ENCODE data around the gene PRKD1. TPM values are rescaled to one million over a fixed set of nuclear protein-coding genes. Genes with fewer than 3 reads are reported as not detected.

The PRKD1 gene
- total and polyA plus RNA-seq, 2 donors (not counting 1 experiment from before 2014, with no cell fraction given), result 0.03 to 4.3 TPM

GRCh38 chr14:29814156-29815015 is 113.3 kb downstream of the PRKD1 start:
- peaks cover 0 to 9% (median 0%) of the 10 kb centered on the region in 3 donors for H3K9me3 ChIP-seq (ENCODE audit: control extremely low read depth in 1 of 3, control insufficient read depth in 2 of 3, insufficient read depth in 1 of 3, low read length in 2 of 3)
- no peaks in the 10 kb centered on the region for H3K36me3 ChIP-seq (replicated peaks in 1 of 2; ENCODE audit: control extremely low read depth in 1 of 2, control insufficient read depth in 1 of 2, extremely low read depth in 1 of 2, insufficient read depth in 2 of 2, low read length in 1 of 2)
- intact Hi-C loops (cut with micrococcal nuclease), result no loop called here
- DNase-seq (no peak), ATAC-seq (ENCODE audit: low read depth) (no peak)
- POLR2A ChIA-PET, result no interaction called here
- no peaks in the 10 kb centered on the region for H3K4me1 ChIP-seq (ENCODE audit: control insufficient read depth in 2 of 2, insufficient read depth in 2 of 2, low read length in 2 of 2)
- H3K79me2 ChIP-seq (ENCODE audit: control insufficient read depth, insufficient read depth, low read length), result no peaks in the 10 kb centered on the region
- no peak overlapping the region for H3K27ac ChIP-seq (ENCODE audit: low read length in 2 of 2)
- Mint-ChIP-seq H3K9me3 (ENCODE audit: insufficient read depth) (peaks cover 3% of the 10 kb centered on the region), H3K4me3 (no peak overlapping the region), H3K4me1 (peaks cover 2% of the 10 kb centered on the region), H3K27ac (no peak overlapping the region), H3K27me3 (no peaks in the 10 kb centered on the region)
- H2AFZ ChIP-seq (ENCODE audit: insufficient read depth, low read depth, low read length, poor library complexity, severe bottlenecking), result no peak overlapping the region
- H3K4me2 ChIP-seq (replicated peaks; ENCODE audit: low read depth, low read length, poor library complexity, severe bottlenecking), result no peak overlapping the region
- 93% methylated on average over 3 of the region's 6 CpGs for WGBS (ENCODE audit: insufficient coverage)
- no peak overlapping the region for H3K4me3 ChIP-seq (ENCODE audit: control extremely low read depth in 1 of 5, extremely low read depth in 1 of 5, insufficient read depth in 1 of 5, low read depth in 2 of 5, low read length in 4 of 5)
- TF ChIP-seq CTCF (IDR thresholded peaks at IDR 0.05), result no peak
- no peak for TF ChIP-seq EZH2 (IDR thresholded peaks at IDR 0.05; ENCODE audit: borderline replicate concordance, insufficient read depth, low read depth, low read length, poor library complexity, severe bottlenecking)
- CTCF ChIA-PET, result no interaction called here
- no peaks in the 10 kb centered on the region for H3K27me3 ChIP-seq (replicated peaks in 1 of 4; ENCODE audit: control extremely low read depth in 1 of 4, control insufficient read depth in 3 of 4, insufficient read depth in 4 of 4, low read length in 3 of 4)
- no peaks in the 10 kb centered on the region for H4K20me1 ChIP-seq (ENCODE audit: control insufficient read depth, insufficient read depth, low read length, poor library complexity, severe bottlenecking)
- no peak overlapping the region for H3K9ac ChIP-seq (ENCODE audit: low read length)

- no peak overlapping the region for H3K9ac ChIP-seq (ENCODE audit: low read length)
- H3K79me2 ChIP-seq (ENCODE audit: control insufficient read depth, insufficient read depth, low read length), result no peaks in the 10 kb centered on the region
- peaks cover 7% of the 10 kb centered on the region for H3K4me1 Mint-ChIP-seq
- no peak overlapping the region for H3K4me3 Mint-ChIP-seq
- no peak for ATAC-seq (ENCODE audit: low read depth)
- H3K27me3 ChIP-seq (replicated peaks in 1 of 4; ENCODE audit: control extremely low read depth in 1 of 4, control insufficient read depth in 3 of 4, insufficient read depth in 4 of 4, low read length in 3 of 4), result no peaks in the 10 kb centered on the region
- H3K27ac Mint-ChIP-seq, result no peak overlapping the region
- ChIA-PET CTCF (no interaction called here), POLR2A (no interaction called here)
- H3K36me3 ChIP-seq (replicated peaks in 1 of 2; ENCODE audit: control extremely low read depth in 1 of 2, control insufficient read depth in 1 of 2, extremely low read depth in 1 of 2, insufficient read depth in 2 of 2, low read length in 1 of 2), result no peaks in the 10 kb centered on the region
- TF ChIP-seq CTCF (IDR thresholded peaks at IDR 0.05), result no peak
- no peaks in the 10 kb centered on the region for H3K4me1 ChIP-seq (ENCODE audit: control insufficient read depth in 2 of 2, insufficient read depth in 2 of 2, low read length in 2 of 2)
- H3K27ac ChIP-seq (ENCODE audit: low read length in 2 of 2), result no peak overlapping the region
- no peak overlapping the region for H3K4me3 ChIP-seq (ENCODE audit: control extremely low read depth in 1 of 5, extremely low read depth in 1 of 5, insufficient read depth in 1 of 5, low read depth in 2 of 5, low read length in 4 of 5)
- DNase-seq, result no peak
- H3K4me2 ChIP-seq (replicated peaks; ENCODE audit: low read depth, low read length, poor library complexity, severe bottlenecking), result no peak overlapping the region
- no peaks in the 10 kb centered on the region for H4K20me1 ChIP-seq (ENCODE audit: control insufficient read depth, insufficient read depth, low read length, poor library complexity, severe bottlenecking)
- H3K9me3 Mint-ChIP-seq (ENCODE audit: insufficient read depth), result peaks cover 3% of the 10 kb centered on the region
- peaks cover 0 to 15% (median 0%) of the 10 kb centered on the region in 3 donors for H3K9me3 ChIP-seq (ENCODE audit: control extremely low read depth in 1 of 3, control insufficient read depth in 2 of 3, insufficient read depth in 1 of 3, low read length in 2 of 3)
- H3K27me3 Mint-ChIP-seq, result no peaks in the 10 kb centered on the region
- H2AFZ ChIP-seq (ENCODE audit: insufficient read depth, low read depth, low read length, poor library complexity, severe bottlenecking), result no peak overlapping the region
- intact Hi-C loops (cut with micrococcal nuclease), result no loop called here
Observed at GRCh38 chr14:29810682-29811081, 117.0 kb downstream of the PRKD1 start.
